ENCODE measurements around the gene CRTC3. TPM values are rescaled to one million over a fixed set of nuclear protein-coding genes. Genes with fewer than 3 reads are reported as not detected.
"Not testable (repeated sequence)": the region's sequence is repeated elsewhere in the genome, so short reads cannot be mapped to it uniquely, and the experiment has no call there.

CRTC3 gene
- total and polyA plus RNA-seq, 4 donors, result 17.0 to 32.5 (median 24.9) TPM

- no peaks in the 10 kb centered on the region for H3K9me3 ChIP-seq (ENCODE audit: control insufficient read depth, insufficient read depth, low read length)
- H3K4me3 ChIP-seq (ENCODE audit: low read depth, low read length), result no peak overlapping the region
- H3K27ac ChIP-seq (ENCODE audit: low read depth, low read length), result no peak overlapping the region
- no peak for DNase-seq (ENCODE audit: low read depth in 4 of 6, low spot score in 6 of 6)
- no peaks in the 10 kb centered on the region for H3K4me1 ChIP-seq (ENCODE audit: control insufficient read depth, insufficient read depth, low read length)
- no CpG with 5 or more reads among the region's 3 CpGs for WGBS (ENCODE audit: insufficient coverage)
- H3K36me3 ChIP-seq (ENCODE audit: control insufficient read depth, insufficient read depth, low read length), result peaks cover 27% of the 10 kb centered on the region
- no peaks in the 10 kb centered on the region for H3K27me3 ChIP-seq (ENCODE audit: control insufficient read depth, insufficient read depth, low read length)
These were observed 34.7 kb upstream of the CRTC3 start for GRCh38 chr15:90495067-90495466.

DNA sequence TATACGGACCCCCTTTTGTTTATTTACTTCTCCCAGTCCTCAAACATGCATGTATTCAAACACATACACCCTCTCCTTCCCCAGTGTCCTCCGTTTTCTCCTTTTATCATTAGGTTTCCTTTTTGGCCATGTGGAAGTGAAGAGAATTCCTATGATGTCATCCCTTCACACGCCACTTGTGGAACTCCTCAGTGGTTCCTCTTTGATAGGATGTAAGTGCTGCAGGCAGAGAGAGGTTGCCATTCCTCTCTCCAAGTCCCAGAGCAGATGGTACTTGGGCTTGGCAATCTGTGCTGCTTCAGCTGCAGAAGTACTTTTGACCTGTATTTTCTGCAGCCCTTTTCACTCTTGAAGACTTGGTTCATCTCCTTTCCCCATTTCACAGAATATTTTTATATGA is 32.9 kb upstream of the CRTC3 start:
- Histone ChIP-seq H3K4me1 (ENCODE audit: control insufficient read depth, insufficient read depth, low read length) (no peaks in the 10 kb centered on the region), H3K27me3 (ENCODE audit: control insufficient read depth, insufficient read depth, low read length) (no peaks in the 10 kb centered on the region), H3K4me3 (ENCODE audit: low read depth, low read length) (no peak overlapping the region), H3K9me3 (ENCODE audit: control insufficient read depth, insufficient read depth, low read length) (no peaks in the 10 kb centered on the region), H3K36me3 (ENCODE audit: control insufficient read depth, insufficient read depth, low read length) (peaks cover 23% of the 10 kb centered on the region), H3K27ac (ENCODE audit: low read depth, low read length) (no peak overlapping the region)
- DNase-seq (ENCODE audit: low read depth in 4 of 6, low spot score in 6 of 6), result peak in 1 of 6 donors; percentile 24
- 50% methylated on average over 1 of the region's 3 CpGs for WGBS (ENCODE audit: insufficient coverage)

DNA sequence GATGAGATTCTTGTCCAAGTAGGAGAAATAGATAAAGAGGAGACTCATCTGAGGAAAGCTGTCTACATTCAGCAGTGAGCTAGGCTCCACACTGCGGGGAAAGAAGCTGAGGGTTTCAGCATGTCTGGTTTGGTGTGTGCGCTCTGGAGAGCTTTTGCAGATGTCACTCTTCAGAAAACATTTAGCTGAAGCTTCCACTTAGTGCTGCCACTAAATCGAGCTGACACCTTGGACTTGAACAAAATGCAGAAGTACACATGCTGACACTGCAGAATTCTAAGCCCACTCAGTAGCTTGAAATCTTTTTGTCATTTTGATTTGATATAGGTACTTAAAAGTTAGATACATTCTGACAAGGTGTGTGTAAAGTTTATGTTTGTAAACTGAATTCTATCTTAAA is 32.3 kb upstream of the CRTC3 start:
- Histone ChIP-seq H3K36me3 (ENCODE audit: control insufficient read depth, insufficient read depth, low read length) (peaks cover 19% of the 10 kb centered on the region), H3K27me3 (ENCODE audit: control insufficient read depth, insufficient read depth, low read length) (no peaks in the 10 kb centered on the region), H3K4me1 (ENCODE audit: control insufficient read depth, insufficient read depth, low read length) (no peaks in the 10 kb centered on the region), H3K9me3 (ENCODE audit: control insufficient read depth, insufficient read depth, low read length) (no peaks in the 10 kb centered on the region), H3K4me3 (ENCODE audit: low read depth, low read length) (no peak overlapping the region), H3K27ac (ENCODE audit: low read depth, low read length) (no peak overlapping the region)
- no peak for DNase-seq (ENCODE audit: low read depth in 4 of 6, low spot score in 6 of 6)
- WGBS (ENCODE audit: insufficient coverage), result 100% methylated on average over 2 of the region's 3 CpGs

- Histone ChIP-seq H3K27me3 (ENCODE audit: control insufficient read depth, insufficient read depth, low read length) (no peaks in the 10 kb centered on the region), H3K4me3 (ENCODE audit: low read depth, low read length) (no peak overlapping the region), H3K9me3 (ENCODE audit: control insufficient read depth, insufficient read depth, low read length) (no peaks in the 10 kb centered on the region), H3K27ac (ENCODE audit: low read depth, low read length) (no peak overlapping the region), H3K4me1 (ENCODE audit: control insufficient read depth, insufficient read depth, low read length) (no peaks in the 10 kb centered on the region), H3K36me3 (ENCODE audit: control insufficient read depth, insufficient read depth, low read length) (peaks cover 19% of the 10 kb centered on the region)
- DNase-seq (ENCODE audit: low read depth in 4 of 6, low spot score in 6 of 6), result no peak
- 84% methylated on average over 3 of the region's 6 CpGs for WGBS (ENCODE audit: insufficient coverage)
These were observed 31.8 kb upstream of the CRTC3 start for GRCh38 chr15:90497912-90498311.

DNA sequence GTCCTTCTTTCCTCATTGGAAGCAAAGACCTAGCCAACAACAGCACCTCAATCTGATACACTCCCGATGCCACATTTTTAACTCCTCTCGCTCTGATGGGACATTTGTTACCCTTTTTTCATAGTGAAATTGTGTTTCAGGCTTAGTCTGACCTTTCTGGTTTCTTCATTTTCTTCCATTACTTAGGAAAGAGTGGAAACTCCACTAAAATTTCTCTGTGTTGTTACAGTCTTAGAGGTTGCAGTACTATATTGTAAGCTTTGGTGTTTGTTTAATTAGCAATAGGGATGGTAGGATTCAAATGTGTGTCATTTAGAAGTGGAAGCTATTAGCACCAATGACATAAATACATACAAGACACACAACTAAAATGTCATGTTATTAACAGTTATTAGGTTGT is 29.6 kb upstream of the CRTC3 start:
- WGBS (ENCODE audit: insufficient coverage), result no CpG with 5 or more reads among the region's 2 CpGs
- no peak overlapping the region for H3K27ac ChIP-seq (ENCODE audit: low read depth, low read length)
- H3K4me3 ChIP-seq (ENCODE audit: low read depth, low read length), result no peak overlapping the region
- H3K9me3 ChIP-seq (ENCODE audit: control insufficient read depth, insufficient read depth, low read length), result no peaks in the 10 kb centered on the region
- peaks cover 15% of the 10 kb centered on the region for H3K36me3 ChIP-seq (ENCODE audit: control insufficient read depth, insufficient read depth, low read length)
- no peaks in the 10 kb centered on the region for H3K27me3 ChIP-seq (ENCODE audit: control insufficient read depth, insufficient read depth, low read length)
- no peak for DNase-seq (ENCODE audit: low read depth in 4 of 6, low spot score in 6 of 6)
- H3K4me1 ChIP-seq (ENCODE audit: control insufficient read depth, insufficient read depth, low read length), result no peaks in the 10 kb centered on the region

DNA sequence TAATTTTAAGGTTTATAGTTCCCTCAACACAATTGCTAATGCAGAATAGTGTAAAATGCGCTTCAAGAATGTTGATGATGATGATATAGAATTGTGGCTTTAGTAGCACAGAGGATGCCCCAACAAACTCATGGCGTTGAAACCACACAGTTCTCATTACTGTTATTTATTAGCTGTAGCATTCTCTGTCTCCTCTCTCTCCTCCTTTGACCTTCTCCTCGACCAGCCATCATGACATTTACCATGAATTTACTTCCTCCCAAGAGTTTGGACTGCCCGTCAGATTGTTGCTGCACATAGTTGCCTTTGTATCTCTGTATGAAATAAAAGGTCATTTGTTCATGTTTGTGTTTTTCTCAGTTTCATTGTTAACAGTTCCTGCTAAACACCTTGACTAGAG is 27.8 kb upstream of the CRTC3 start:
- Histone ChIP-seq H3K4me1 (ENCODE audit: control insufficient read depth, insufficient read depth, low read length) (no peaks in the 10 kb centered on the region), H3K27me3 (ENCODE audit: control insufficient read depth, insufficient read depth, low read length) (no peaks in the 10 kb centered on the region), H3K36me3 (ENCODE audit: control insufficient read depth, insufficient read depth, low read length) (peaks cover 11% of the 10 kb centered on the region), H3K4me3 (ENCODE audit: low read depth, low read length) (no peak overlapping the region), H3K9me3 (ENCODE audit: control insufficient read depth, insufficient read depth, low read length) (no peaks in the 10 kb centered on the region), H3K27ac (ENCODE audit: low read depth, low read length) (no peak overlapping the region)
- no CpG with 5 or more reads among the region's 4 CpGs for WGBS (ENCODE audit: insufficient coverage)
- no peak for DNase-seq (ENCODE audit: low read depth in 4 of 6, low spot score in 6 of 6)

GRCh38 chr15:90510781-90511180 is 18.9 kb upstream of the CRTC3 start:
- WGBS (ENCODE audit: insufficient coverage), result 96% methylated on average over 27 of the region's 29 CpGs
- not testable (repeated sequence) for H3K4me1 ChIP-seq (ENCODE audit: control insufficient read depth, insufficient read depth, low read length); DNase-seq (ENCODE audit: low read depth in 4 of 6, low spot score in 6 of 6)

DNA sequence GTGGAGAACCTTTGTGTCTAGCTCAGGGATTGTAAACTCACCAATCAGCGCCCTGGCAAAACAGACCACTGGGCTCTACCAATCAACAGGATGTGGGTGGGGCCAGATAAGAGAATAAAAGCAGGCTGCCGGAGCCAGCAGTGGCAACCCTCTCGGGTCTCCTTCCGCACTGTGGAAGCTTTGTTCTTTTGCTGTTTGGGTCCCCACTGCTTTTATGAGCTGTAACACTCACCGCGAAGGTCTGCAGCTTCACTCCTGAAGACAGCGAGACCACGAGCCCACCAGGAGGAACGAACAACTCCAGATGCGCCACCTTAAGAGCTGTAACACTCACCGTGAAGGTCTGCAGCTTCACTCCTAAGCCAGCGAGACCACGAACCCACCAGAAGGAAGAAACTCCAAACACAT is 18.5 kb upstream of the CRTC3 start:
- H3K9me3 ChIP-seq (ENCODE audit: control insufficient read depth, insufficient read depth, low read length); H3K27ac ChIP-seq (ENCODE audit: low read depth, low read length); H3K36me3 ChIP-seq (ENCODE audit: control insufficient read depth, insufficient read depth, low read length); H3K4me3 ChIP-seq (ENCODE audit: low read depth, low read length); H3K27me3 ChIP-seq (ENCODE audit: control insufficient read depth, insufficient read depth, low read length); DNase-seq (ENCODE audit: low read depth in 4 of 6, low spot score in 6 of 6); H3K4me1 ChIP-seq (ENCODE audit: control insufficient read depth, insufficient read depth, low read length): not testable (repeated sequence)
- WGBS (ENCODE audit: insufficient coverage), result 89% methylated on average over 5 of the region's 13 CpGs

More at GRCh38 chr15:90510781-90511180, 18.9 kb upstream of the CRTC3 start:
- not testable (repeated sequence) for H3K9me3 ChIP-seq (ENCODE audit: control insufficient read depth, insufficient read depth, low read length); H3K4me3 ChIP-seq (ENCODE audit: low read depth, low read length); H3K27ac ChIP-seq (ENCODE audit: low read depth, low read length); H3K36me3 ChIP-seq (ENCODE audit: control insufficient read depth, insufficient read depth, low read length); H3K27me3 ChIP-seq (ENCODE audit: control insufficient read depth, insufficient read depth, low read length)

DNA sequence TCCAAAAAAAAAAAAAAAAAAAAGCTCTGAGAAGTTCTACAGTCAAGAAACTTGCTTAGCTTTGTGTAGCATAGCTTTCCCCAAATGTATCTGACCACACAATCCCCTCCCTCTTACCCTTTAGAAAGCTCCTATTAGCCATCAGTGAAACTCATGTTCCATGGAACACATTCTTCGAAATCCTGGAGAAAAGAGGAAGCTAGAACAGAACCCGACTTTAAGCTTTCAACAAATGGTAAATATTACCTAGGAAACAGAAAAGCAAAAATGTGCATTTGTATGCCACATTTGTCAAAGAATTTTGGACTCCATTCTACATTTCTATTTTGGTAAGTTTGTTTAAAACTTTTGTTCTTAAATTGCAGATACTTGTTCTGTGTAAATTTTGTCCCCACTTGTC is 17.4 kb upstream of the CRTC3 start:
- WGBS (ENCODE audit: insufficient coverage), result no CpG with 5 or more reads among the region's 2 CpGs
- Histone ChIP-seq H3K9me3 (ENCODE audit: control insufficient read depth, insufficient read depth, low read length) (no peaks in the 10 kb centered on the region), H3K4me1 (ENCODE audit: control insufficient read depth, insufficient read depth, low read length) (no peaks in the 10 kb centered on the region), H3K27me3 (ENCODE audit: control insufficient read depth, insufficient read depth, low read length) (no peaks in the 10 kb centered on the region), H3K27ac (ENCODE audit: low read depth, low read length) (no peak overlapping the region), H3K36me3 (ENCODE audit: control insufficient read depth, insufficient read depth, low read length) (no peaks in the 10 kb centered on the region), H3K4me3 (ENCODE audit: low read depth, low read length) (no peak overlapping the region)
- no peak for DNase-seq (ENCODE audit: low read depth in 4 of 6, low spot score in 6 of 6)

DNA sequence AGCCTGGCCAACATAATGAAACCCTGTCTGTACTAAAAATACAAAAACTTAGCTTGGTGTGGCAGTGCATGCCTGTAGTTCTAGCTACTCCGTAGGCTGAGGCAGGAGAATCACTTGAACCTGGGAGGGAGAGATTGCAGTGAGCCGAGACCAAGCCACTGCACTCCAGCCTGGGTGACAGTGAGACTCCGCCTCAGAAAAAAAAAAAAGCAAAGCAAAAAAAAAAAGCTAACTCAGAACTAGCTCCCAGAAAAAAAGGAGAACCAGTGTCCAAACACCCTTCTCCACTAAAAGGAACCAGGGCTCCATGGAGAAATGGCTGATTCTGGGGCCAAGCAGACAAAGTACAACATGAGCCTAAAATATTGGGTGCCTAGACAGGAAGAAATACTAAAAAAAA is 16.7 kb upstream of the CRTC3 start:
- DNase-seq (ENCODE audit: low read depth in 4 of 6, low spot score in 6 of 6), result no peak
- H3K27ac ChIP-seq (ENCODE audit: low read depth, low read length), result no peak overlapping the region
- H3K4me3 ChIP-seq (ENCODE audit: low read depth, low read length), result no peak overlapping the region
- H3K4me1 ChIP-seq (ENCODE audit: control insufficient read depth, insufficient read depth, low read length), result no peaks in the 10 kb centered on the region
- no peaks in the 10 kb centered on the region for H3K36me3 ChIP-seq (ENCODE audit: control insufficient read depth, insufficient read depth, low read length)
- no peaks in the 10 kb centered on the region for H3K9me3 ChIP-seq (ENCODE audit: control insufficient read depth, insufficient read depth, low read length)
- H3K27me3 ChIP-seq (ENCODE audit: control insufficient read depth, insufficient read depth, low read length), result no peaks in the 10 kb centered on the region
- no CpG with 5 or more reads among the region's 3 CpGs for WGBS (ENCODE audit: insufficient coverage)

Data from spinal cord (tissue), 10 donors.